ENCODE results near the gene MGMT. TPM values are rescaled to one million over a fixed set of nuclear protein-coding genes. Genes with fewer than 3 reads are reported as not detected.

Gene MGMT
- total and polyA plus RNA-seq, 2 donors (not counting 1 experiment from before 2014, with no cell fraction given): 1.9 to 29.1 TPM

GRCh38 chr10:129788215-129788614 is 321.2 kb downstream of the MGMT start:
- no peak for TF ChIP-seq EZH2 (IDR thresholded peaks at IDR 0.05; ENCODE audit: low read length, missing control alignments)
- TF ChIP-seq, protein P1, sequence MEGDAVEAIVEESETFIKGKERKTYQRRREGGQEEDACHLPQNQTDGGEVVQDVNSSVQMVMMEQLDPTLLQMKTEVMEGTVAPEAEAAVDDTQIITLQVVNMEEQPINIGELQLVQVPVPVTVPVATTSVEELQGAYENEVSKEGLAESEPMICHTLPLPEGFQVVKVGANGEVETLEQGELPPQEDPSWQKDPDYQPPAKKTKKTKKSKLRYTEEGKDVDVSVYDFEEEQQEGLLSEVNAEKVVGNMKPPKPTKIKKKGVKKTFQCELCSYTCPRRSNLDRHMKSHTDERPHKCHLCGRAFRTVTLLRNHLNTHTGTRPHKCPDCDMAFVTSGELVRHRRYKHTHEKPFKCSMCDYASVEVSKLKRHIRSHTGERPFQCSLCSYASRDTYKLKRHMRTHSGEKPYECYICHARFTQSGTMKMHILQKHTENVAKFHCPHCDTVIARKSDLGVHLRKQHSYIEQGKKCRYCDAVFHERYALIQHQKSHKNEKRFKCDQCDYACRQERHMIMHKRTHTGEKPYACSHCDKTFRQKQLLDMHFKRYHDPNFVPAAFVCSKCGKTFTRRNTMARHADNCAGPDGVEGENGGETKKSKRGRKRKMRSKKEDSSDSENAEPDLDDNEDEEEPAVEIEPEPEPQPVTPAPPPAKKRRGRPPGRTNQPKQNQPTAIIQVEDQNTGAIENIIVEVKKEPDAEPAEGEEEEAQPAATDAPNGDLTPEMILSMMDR (conservative IDR thresholded peaks at IDR 0.05 in 1 of 2, IDR thresholded peaks at IDR 0.05 in 1 of 2; ENCODE audit: low read depth in 1 of 2, low read length in 2 of 2): no peak
- Histone ChIP-seq H3K9me3 (ENCODE audit: control insufficient read depth, insufficient read depth, low read depth, low read length) (peaks cover 2% of the 10 kb centered on the region), H3K4me2 (ENCODE audit: extremely low read depth, insufficient read depth, low read length) (no peak overlapping the region), H2AFZ (ENCODE audit: low read length) (no peak overlapping the region), H3K27ac (ENCODE audit: insufficient read depth, low read length) (no peak overlapping the region), H3K36me3 (ENCODE audit: control insufficient read depth, insufficient read depth, low read length) (no peaks in the 10 kb centered on the region), H3K27me3 (ENCODE audit: control insufficient read depth, insufficient read depth, low read length) (no peaks in the 10 kb centered on the region), H3K79me2 (ENCODE audit: control insufficient read depth, insufficient read depth, low read length) (no peaks in the 10 kb centered on the region), H3K9ac (ENCODE audit: insufficient read depth, low read length) (no peak overlapping the region), H3K4me1 (ENCODE audit: control insufficient read depth, extremely low read depth, insufficient read depth, low read length) (no peaks in the 10 kb centered on the region), H3K4me3 (replicated peaks in 1 of 4; ENCODE audit: control extremely low read depth in 1 of 4, insufficient read depth in 1 of 4, low read depth in 3 of 4, low read length in 4 of 4) (no peak overlapping the region), H4K20me1 (ENCODE audit: control insufficient read depth, extremely low read depth, insufficient read depth, low read length) (no peaks in the 10 kb centered on the region)
- DNase-seq (ENCODE audit: low read depth in 2 of 2): no peak

- H3K36me3 ChIP-seq (ENCODE audit: control insufficient read depth, insufficient read depth, low read length): no peaks in the 10 kb centered on the region
- H3K9me3 ChIP-seq (ENCODE audit: control insufficient read depth, insufficient read depth, low read depth, low read length): peaks cover 2% of the 10 kb centered on the region
- no peaks in the 10 kb centered on the region for H3K4me1 ChIP-seq (ENCODE audit: control insufficient read depth, extremely low read depth, insufficient read depth, low read length)
- H3K79me2 ChIP-seq (ENCODE audit: control insufficient read depth, insufficient read depth, low read length): no peaks in the 10 kb centered on the region
- H3K27me3 ChIP-seq (ENCODE audit: control insufficient read depth, insufficient read depth, low read length): no peaks in the 10 kb centered on the region
- DNase-seq (ENCODE audit: low read depth in 2 of 2): peak in 1 of 2 donors; percentile 13
- H3K9ac ChIP-seq (ENCODE audit: insufficient read depth, low read length): no peak overlapping the region
- H3K4me3 ChIP-seq (replicated peaks in 1 of 4; ENCODE audit: control extremely low read depth in 1 of 4, insufficient read depth in 1 of 4, low read depth in 3 of 4, low read length in 4 of 4): no peak overlapping the region
- TF ChIP-seq, protein P1 (conservative IDR thresholded peaks at IDR 0.05 in 1 of 2, IDR thresholded peaks at IDR 0.05 in 1 of 2; ENCODE audit: low read depth in 1 of 2, low read length in 2 of 2): no peak
- TF ChIP-seq EZH2 (IDR thresholded peaks at IDR 0.05; ENCODE audit: low read length, missing control alignments): no peak
- H3K4me2 ChIP-seq (ENCODE audit: extremely low read depth, insufficient read depth, low read length): no peak overlapping the region
- H2AFZ ChIP-seq (ENCODE audit: low read length): no peak overlapping the region
- H3K27ac ChIP-seq (ENCODE audit: insufficient read depth, low read length): no peak overlapping the region
- no peaks in the 10 kb centered on the region for H4K20me1 ChIP-seq (ENCODE audit: control insufficient read depth, extremely low read depth, insufficient read depth, low read length)
These were observed 323.8 kb downstream of the MGMT start for GRCh38 chr10:129790715-129791446.

DNA sequence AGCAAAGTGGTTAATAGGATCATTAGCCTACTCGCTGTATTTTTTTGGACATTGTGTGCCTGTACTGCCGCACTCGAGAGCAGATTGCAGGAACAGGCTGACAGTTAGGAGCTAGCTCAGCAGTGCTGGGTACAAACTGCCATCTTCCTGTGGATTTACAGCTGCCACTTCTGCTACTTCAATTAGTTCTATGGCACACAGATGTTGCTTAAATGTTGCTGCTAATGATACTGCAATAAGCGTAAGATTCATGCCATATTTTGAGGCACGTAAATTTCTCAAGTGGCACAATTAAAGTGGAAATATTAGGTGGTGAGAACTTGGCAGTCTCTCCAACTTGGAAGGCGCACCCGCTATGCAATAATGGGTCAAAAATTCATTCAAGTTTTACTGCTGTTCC is 325.1 kb downstream of the MGMT start:
- TF ChIP-seq, protein P1 (conservative IDR thresholded peaks at IDR 0.05 in 1 of 2, IDR thresholded peaks at IDR 0.05 in 1 of 2; ENCODE audit: low read depth in 1 of 2, low read length in 2 of 2): no peak
- Histone ChIP-seq H3K36me3 (ENCODE audit: control insufficient read depth, insufficient read depth, low read length) (no peaks in the 10 kb centered on the region), H3K9me3 (ENCODE audit: control insufficient read depth, insufficient read depth, low read depth, low read length) (peaks cover 2% of the 10 kb centered on the region), H3K4me3 (replicated peaks in 1 of 4; ENCODE audit: control extremely low read depth in 1 of 4, insufficient read depth in 1 of 4, low read depth in 3 of 4, low read length in 4 of 4) (no peak overlapping the region), H4K20me1 (ENCODE audit: control insufficient read depth, extremely low read depth, insufficient read depth, low read length) (no peaks in the 10 kb centered on the region), H3K79me2 (ENCODE audit: control insufficient read depth, insufficient read depth, low read length) (no peaks in the 10 kb centered on the region), H3K4me1 (ENCODE audit: control insufficient read depth, extremely low read depth, insufficient read depth, low read length) (no peaks in the 10 kb centered on the region), H3K4me2 (ENCODE audit: extremely low read depth, insufficient read depth, low read length) (no peak overlapping the region), H3K9ac (ENCODE audit: insufficient read depth, low read length) (no peak overlapping the region), H2AFZ (ENCODE audit: low read length) (no peak overlapping the region), H3K27me3 (ENCODE audit: control insufficient read depth, insufficient read depth, low read length) (no peaks in the 10 kb centered on the region), H3K27ac (ENCODE audit: insufficient read depth, low read length) (no peak overlapping the region)
- no peak for DNase-seq (ENCODE audit: low read depth in 2 of 2)

All from fibroblast of lung (primary cell).